Stimulated activated CD8-positive, alpha-beta memory T cell treated with anti-CD3 and anti-CD28 coated beads, Interleukin-15, amount 100 ng/mL, for 4 hours (primary cell): ENCODE data around the gene DLG2.

Experiments used
- DNase-seq, 2 donors: peaks; one replicate each; pipeline ENCODE4 v3.0.0-alpha.2; 2020; ENCODE audit warnings: low read depth in 2 of 2

Gene DLG2

GRCh38 chr11:83528877-83529276 is 2098.3 kb downstream of the DLG2 start:
- DNase-seq, result no peak

- no peak for DNase-seq
Observed at GRCh38 chr11:83528225-83528624, 2098.9 kb downstream of the DLG2 start.

- no peak for DNase-seq
Observed at GRCh38 chr11:83523676-83524075, 2103.5 kb downstream of the DLG2 start.

GRCh38 chr11:83522911-83523310 is 2104.2 kb downstream of the DLG2 start:
- no peak for DNase-seq

- DNase-seq, result no peak
Observed at GRCh38 chr11:83521647-83522596, 2105.2 kb downstream of the DLG2 start.

GRCh38 chr11:83520849-83521248 is 2106.3 kb downstream of the DLG2 start:
- DNase-seq, result no peak

GRCh38 chr11:83511646-83512045 is 2115.5 kb downstream of the DLG2 start:
- no peak for DNase-seq

GRCh38 chr11:83510530-83511460 is 2116.3 kb downstream of the DLG2 start:
- no peak for DNase-seq

GRCh38 chr11:83508804-83509203 is 2118.3 kb downstream of the DLG2 start:
- no peak for DNase-seq

GRCh38 chr11:83502041-83502440 is 2125.1 kb downstream of the DLG2 start:
- DNase-seq, result no peak

- no peak for DNase-seq
Observed at GRCh38 chr11:83493917-83494316, 2133.2 kb downstream of the DLG2 start.

GRCh38 chr11:83493034-83493433 is 2134.1 kb downstream of the DLG2 start:
- no peak for DNase-seq

GRCh38 chr11:83483808-83484207 is 2143.3 kb downstream of the DLG2 start:
- DNase-seq, result no peak

- DNase-seq, result no peak
Observed at GRCh38 chr11:83480811-83481210, 2146.3 kb downstream of the DLG2 start.

- DNase-seq, result no peak
Observed at GRCh38 chr11:83480251-83480650, 2146.9 kb downstream of the DLG2 start.

GRCh38 chr11:83477772-83478171 is 2149.4 kb downstream of the DLG2 start:
- DNase-seq, result no peak

- no peak for DNase-seq
Observed at GRCh38 chr11:83475760-83476159, 2151.4 kb downstream of the DLG2 start.

- no peak for DNase-seq
Observed at GRCh38 chr11:83473743-83474142, 2153.4 kb downstream of the DLG2 start.

GRCh38 chr11:83472806-83473205 is 2154.3 kb downstream of the DLG2 start:
- no peak for DNase-seq

GRCh38 chr11:83471831-83472727 is 2155.1 kb downstream of the DLG2 start:
- DNase-seq, result no peak

GRCh38 chr11:83467837-83468236 is 2159.3 kb downstream of the DLG2 start:
- no peak for DNase-seq
